Ecto neural progenitor cell (in vitro differentiated cells): ENCODE results near the gene SIMC1.
A peak's percentile ranks its signal among the peaks of the same experiment; 100 is the strongest.

ENCODE experiments used
- DNase-seq: peaks from one replicate; pipeline ENCODE4 v3.0.0-alpha.2; 2018; ENCODE audit warnings: low spot score

SIMC1 gene

GRCh38 chr5:176364765-176365350 lies 126.6 kb downstream of the SIMC1 start:
- DNase-seq: no peak

GRCh38 chr5:176365351-176366231 lies 127.4 kb downstream of the SIMC1 start, which contains the start of gene ARL10:
ARL10 (plus strand) TSS chr5:176365487; CDS start chr5:176365564, 77 bp downstream.
- DNase-seq: peak; percentile 78

- DNase-seq: no peak
Observed at GRCh38 chr5:176366232-176366894, 128.1 kb downstream of the SIMC1 start.

GRCh38 chr5:176368726-176369125 lies 130.5 kb downstream of the SIMC1 start:
- no peak for DNase-seq

GRCh38 chr5:176369934-176370711 lies 131.9 kb downstream of the SIMC1 start:
- DNase-seq: no peak

GRCh38 chr5:176371621-176372539 lies 133.7 kb downstream of the SIMC1 start:
- no peak for DNase-seq

- no peak for DNase-seq
Observed at GRCh38 chr5:176373100-176373818, 135.0 kb downstream of the SIMC1 start.

GRCh38 chr5:176379881-176380280 lies 141.7 kb downstream of the SIMC1 start:
- DNase-seq: no peak

- DNase-seq: no peak
Observed at GRCh38 chr5:176381423-176381822, 143.2 kb downstream of the SIMC1 start.

GRCh38 chr5:176381979-176382378 lies 143.8 kb downstream of the SIMC1 start:
- DNase-seq: no peak

GRCh38 chr5:176382721-176383120 lies 144.5 kb downstream of the SIMC1 start:
- DNase-seq: no peak

- DNase-seq: no peak
Observed at GRCh38 chr5:176383248-176383905, 145.2 kb downstream of the SIMC1 start.

- no peak for DNase-seq
Observed at GRCh38 chr5:176383961-176384360, 145.7 kb downstream of the SIMC1 start.

GRCh38 chr5:176384366-176384930 lies 146.2 kb downstream of the SIMC1 start:
- no peak for DNase-seq

- no peak for DNase-seq
Observed at GRCh38 chr5:176384991-176385390, 146.8 kb downstream of the SIMC1 start.

GRCh38 chr5:176386491-176386890 lies 148.3 kb downstream of the SIMC1 start:
- no peak for DNase-seq

GRCh38 chr5:176387384-176387925 lies 149.2 kb downstream of the SIMC1 start:
- no peak for DNase-seq

- DNase-seq: no peak
Observed at GRCh38 chr5:176388003-176388443, 149.8 kb downstream of the SIMC1 start.
